Activated CD8-positive, alpha-beta T cell treated with anti-CD3 and anti-CD28 coated beads for 36 hours (primary cell): ENCODE measurements around the gene HCCS. TPM values are rescaled to one million over a fixed set of nuclear protein-coding genes. Genes with fewer than 3 reads are reported as not detected.

Experiments used
- ATAC-seq: fragments of 200-7000 bp; cut with Tn5 transposase; one replicate; pipeline ENCODE4 v1.10.0; 2021; ENCODE audit warnings: mild to moderate bottlenecking, moderate library complexity
- CTCF ChIA-PET: fragments of 350-600 bp; sonication (Branson Sonifier 250); formaldehyde crosslinking; loops from one replicate; lab custom pipeline; 2021; ENCODE audit warnings: antibody characterized with exemption; lab: Charles Lee
- POLR2A ChIA-PET: fragments of 350-600 bp; sonication (Branson Sonifier 250); formaldehyde crosslinking; loops from one replicate; lab custom pipeline; 2021; ENCODE audit warnings: antibody characterized with exemption; lab: Charles Lee
- DNase-seq: peaks from one replicate; pipeline ENCODE4 v3.0.0-alpha.2; 2020
- H3K27ac Mint-ChIP-seq: one replicate; pipeline ENCODE4 v1.8.0; 2021; ENCODE audit warnings: mild to moderate bottlenecking, mixed read lengths
- H3K27me3 Mint-ChIP-seq: one replicate; pipeline ENCODE4 v1.8.0; 2021; ENCODE audit warnings: mixed read lengths
- H3K36me3 Mint-ChIP-seq: one replicate; pipeline ENCODE4 v1.8.0; 2021; ENCODE audit warnings: low read depth, mixed read lengths
- H3K4me1 Mint-ChIP-seq: one replicate; pipeline ENCODE4 v1.8.0; 2021; ENCODE audit warnings: low read depth, mixed read lengths
- H3K4me3 Mint-ChIP-seq: one replicate; pipeline ENCODE4 v1.8.0; 2021; ENCODE audit warnings: mild to moderate bottlenecking, moderate library complexity, mixed read lengths
- H3K9me3 Mint-ChIP-seq: one replicate; pipeline ENCODE4 v1.8.0; 2021; ENCODE audit warnings: mixed read lengths
- intact Hi-C: fragments of 100-400 bp; cut with micrococcal nuclease; formaldehyde crosslinking; loops from one replicate; pipeline ENCODE4 v1.10.0; 2022
- total RNA-seq, 2 experiments: library from RNA; stranded (reverse); gene quantifications; one replicate each; pipeline ENCODE4 v1.2.3, GENCODE V29; 2021
- TF ChIP-seq, protein P1 (sequence below): fragments of 200-600 bp; IDR thresholded peaks from one replicate; pipeline ENCODE4 v1.8.0; 2022; ENCODE audit warnings: antibody characterized with exemption, mild to moderate bottlenecking

HCCS gene
- total RNA-seq, 2 experiments from 2014 or later, result 23.3 to 26.3 TPM

DNA sequence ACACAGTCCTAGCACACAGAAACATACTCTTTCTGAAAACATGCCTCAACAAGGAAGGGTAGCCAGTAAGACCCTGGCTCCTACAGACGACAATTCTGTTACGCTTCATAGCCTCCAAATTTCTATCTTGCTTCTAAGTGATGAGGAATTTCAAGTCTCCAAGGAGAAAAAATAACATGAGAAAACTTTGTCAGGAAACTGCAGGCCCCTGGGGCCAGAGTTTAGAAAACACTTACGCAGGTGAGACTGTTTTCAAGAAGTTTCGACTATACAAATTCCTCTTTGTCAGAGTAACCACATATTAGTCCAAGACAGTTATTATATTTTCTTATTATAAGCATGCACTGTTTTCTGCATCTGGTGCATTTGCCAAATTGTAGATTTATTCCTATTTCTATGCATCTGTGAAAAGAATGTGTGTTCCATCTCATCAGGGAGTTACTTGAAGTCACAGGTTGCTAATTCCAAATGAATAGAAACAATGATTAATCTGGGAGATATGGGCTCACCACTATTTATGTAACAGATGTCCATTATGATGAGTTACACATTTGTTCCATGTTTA is 30.3 kb upstream of the HCCS start:
- no peaks in the 10 kb centered on the region for H3K27me3 Mint-ChIP-seq
- no peaks in the 10 kb centered on the region for H3K9me3 Mint-ChIP-seq
- no peaks in the 10 kb centered on the region for H3K4me1 Mint-ChIP-seq
- CTCF ChIA-PET, result no interaction called here
- H3K27ac Mint-ChIP-seq, result no peak overlapping the region
- DNase-seq (no peak), ATAC-seq (no peak)
- POLR2A ChIA-PET, result no interaction called here
- intact Hi-C loops, result no loop called here
- TF ChIP-seq, protein P1, sequence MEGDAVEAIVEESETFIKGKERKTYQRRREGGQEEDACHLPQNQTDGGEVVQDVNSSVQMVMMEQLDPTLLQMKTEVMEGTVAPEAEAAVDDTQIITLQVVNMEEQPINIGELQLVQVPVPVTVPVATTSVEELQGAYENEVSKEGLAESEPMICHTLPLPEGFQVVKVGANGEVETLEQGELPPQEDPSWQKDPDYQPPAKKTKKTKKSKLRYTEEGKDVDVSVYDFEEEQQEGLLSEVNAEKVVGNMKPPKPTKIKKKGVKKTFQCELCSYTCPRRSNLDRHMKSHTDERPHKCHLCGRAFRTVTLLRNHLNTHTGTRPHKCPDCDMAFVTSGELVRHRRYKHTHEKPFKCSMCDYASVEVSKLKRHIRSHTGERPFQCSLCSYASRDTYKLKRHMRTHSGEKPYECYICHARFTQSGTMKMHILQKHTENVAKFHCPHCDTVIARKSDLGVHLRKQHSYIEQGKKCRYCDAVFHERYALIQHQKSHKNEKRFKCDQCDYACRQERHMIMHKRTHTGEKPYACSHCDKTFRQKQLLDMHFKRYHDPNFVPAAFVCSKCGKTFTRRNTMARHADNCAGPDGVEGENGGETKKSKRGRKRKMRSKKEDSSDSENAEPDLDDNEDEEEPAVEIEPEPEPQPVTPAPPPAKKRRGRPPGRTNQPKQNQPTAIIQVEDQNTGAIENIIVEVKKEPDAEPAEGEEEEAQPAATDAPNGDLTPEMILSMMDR, result no peak
- H3K36me3 Mint-ChIP-seq, result no peaks in the 10 kb centered on the region
- no peak overlapping the region for H3K4me3 Mint-ChIP-seq

DNA sequence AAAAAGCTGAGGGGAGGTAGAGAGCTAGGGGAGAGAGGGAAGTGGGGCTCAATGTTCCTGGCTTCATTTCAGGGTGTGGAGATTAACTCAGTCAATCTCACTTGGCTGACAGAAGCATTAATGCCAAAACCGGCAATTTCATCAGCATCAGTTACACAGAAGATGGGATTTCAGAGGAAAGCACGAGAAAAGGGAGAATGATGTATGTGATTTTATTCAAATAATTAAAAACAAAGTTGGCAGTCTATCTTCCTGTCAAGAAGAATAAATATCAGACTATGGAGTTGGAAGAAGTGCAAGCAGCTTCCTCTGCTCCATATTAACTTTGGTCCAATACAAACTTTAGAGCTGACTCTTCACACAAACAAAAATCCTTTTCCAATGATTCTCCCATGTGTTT is 29.6 kb upstream of the HCCS start:
- DNase-seq, result no peak
- H3K36me3 Mint-ChIP-seq, result no peaks in the 10 kb centered on the region
- POLR2A ChIA-PET, result no interaction called here
- H3K9me3 Mint-ChIP-seq, result no peaks in the 10 kb centered on the region
- TF ChIP-seq, protein P1, result no peak
- no peak for ATAC-seq
- CTCF ChIA-PET, result no interaction called here
- intact Hi-C loops, result no loop called here
- no peak overlapping the region for H3K27ac Mint-ChIP-seq
- H3K4me1 Mint-ChIP-seq, result no peaks in the 10 kb centered on the region
- H3K27me3 Mint-ChIP-seq, result no peaks in the 10 kb centered on the region
- no peak overlapping the region for H3K4me3 Mint-ChIP-seq

DNA sequence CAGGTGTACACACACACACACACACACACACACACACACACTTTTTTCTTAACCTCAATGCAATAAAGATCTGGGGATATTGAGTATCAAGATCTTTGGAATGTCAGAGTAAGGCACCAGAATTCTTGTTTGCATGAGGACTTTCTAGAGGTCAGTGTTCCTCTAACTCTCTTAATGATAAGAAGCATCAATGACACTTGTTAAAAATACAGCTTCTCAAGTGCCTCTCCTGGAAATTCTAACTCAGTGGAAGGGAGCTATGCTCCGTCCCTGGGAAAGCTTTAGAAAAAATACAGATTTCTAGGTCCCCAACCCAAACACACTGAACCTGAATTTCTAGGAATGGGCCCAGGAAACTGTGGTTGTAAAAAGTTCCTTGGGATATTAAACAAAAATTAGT is 25.8 kb upstream of the HCCS start:
- Mint-ChIP-seq H3K9me3 (peaks cover 5% of the 10 kb centered on the region), H3K4me1 (no peaks in the 10 kb centered on the region), H3K4me3 (no peak overlapping the region), H3K27me3 (no peaks in the 10 kb centered on the region), H3K27ac (no peak overlapping the region), H3K36me3 (no peaks in the 10 kb centered on the region)
- no peak for DNase-seq
- intact Hi-C loops, result no loop called here
- POLR2A ChIA-PET, result no interaction called here
- ATAC-seq, result no peak
- CTCF ChIA-PET, result no interaction called here
- TF ChIP-seq, protein P1, result no peak

DNA sequence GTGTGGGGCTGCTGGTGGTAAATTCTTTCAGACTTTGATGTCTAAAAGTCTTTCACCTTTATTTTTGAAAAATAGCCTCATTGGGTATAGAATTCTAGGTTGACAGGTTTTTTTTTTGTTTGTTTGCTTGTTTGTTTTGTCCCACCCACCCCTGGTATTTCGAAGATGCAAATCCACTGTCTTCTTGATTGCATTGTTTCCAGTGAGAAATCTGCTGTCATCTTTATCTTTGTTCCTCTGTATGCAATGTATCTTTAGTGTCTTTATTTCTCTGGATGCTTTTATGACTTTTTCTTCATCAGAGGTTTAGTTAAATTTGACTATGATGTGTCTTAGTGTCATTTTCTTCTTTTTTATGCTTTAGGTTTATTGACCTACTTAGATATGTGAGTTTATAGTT is 21.3 kb upstream of the HCCS start:
- H3K27ac Mint-ChIP-seq, result no peak overlapping the region

DNA sequence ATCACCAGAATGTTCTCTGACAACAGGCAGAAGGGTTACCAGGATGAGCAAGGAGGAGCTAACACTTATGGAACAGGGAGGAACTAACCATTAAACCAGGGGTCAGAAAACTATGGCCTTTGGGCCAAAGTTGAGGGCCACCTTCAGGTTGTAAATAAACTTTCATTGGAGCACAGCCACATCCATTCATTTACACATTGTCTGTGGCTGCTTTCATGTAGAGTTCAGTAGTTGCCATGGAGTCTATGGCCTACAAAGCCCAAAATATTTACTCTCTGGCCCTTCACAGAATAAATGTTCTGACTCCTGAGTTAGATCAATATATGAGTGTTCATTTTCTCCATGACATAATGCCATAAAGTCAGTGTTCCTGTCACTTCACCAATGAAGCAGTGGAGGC is 13.2 kb upstream of the HCCS start:
- ChIA-PET POLR2A (no interaction called here), CTCF (no interaction called here)
- H3K36me3 Mint-ChIP-seq, result peaks cover 1% of the 10 kb centered on the region
- H3K4me3 Mint-ChIP-seq, result no peak overlapping the region
- ATAC-seq (no peak), DNase-seq (no peak)
- H3K4me1 Mint-ChIP-seq, result no peaks in the 10 kb centered on the region
- TF ChIP-seq, protein P1, result no peak
- no peaks in the 10 kb centered on the region for H3K9me3 Mint-ChIP-seq
- H3K27me3 Mint-ChIP-seq, result no peaks in the 10 kb centered on the region
- intact Hi-C loops, result no loop called here
- no peak overlapping the region for H3K27ac Mint-ChIP-seq

More for the DNA sequence above, 21.3 kb upstream of the HCCS start:
- Mint-ChIP-seq H3K27me3 (no peaks in the 10 kb centered on the region), H3K4me3 (no peak overlapping the region), H3K4me1 (no peaks in the 10 kb centered on the region), H3K9me3 (peaks cover 9% of the 10 kb centered on the region), H3K36me3 (no peaks in the 10 kb centered on the region)
- TF ChIP-seq, protein P1, result no peak
- ATAC-seq, result no peak
- DNase-seq, result no peak
- ChIA-PET POLR2A (no interaction called here), CTCF (no interaction called here)
- intact Hi-C loops, result no loop called here
